Activated T-cell treated with anti-CD3 and anti-CD28 coated beads for 1 hour (primary cell): ENCODE data around the gene HOXC6.
A peak's percentile ranks its signal among the peaks of the same experiment; 100 is the strongest.

ENCODE experiments used
- DNase-seq: peaks from one replicate; pipeline ENCODE4 v3.0.0-alpha.2; 2020; ENCODE audit warnings: low read depth

HOXC6 gene

GRCh38 chr12:54028314-54029201 is at the start of gene HOXC6:
TSS of gene HOXC6 (plus strand) at chr12:54028440. CDS start at chr12:54028522, 82 bp downstream.
- no peak for DNase-seq

GRCh38 chr12:53978477-53979356 is 49.5 kb upstream of the HOXC6 start:
- no peak for DNase-seq

- no peak for DNase-seq
These were observed 48.0 kb upstream of the HOXC6 start for GRCh38 chr12:53980104-53980801.

- no peak for DNase-seq
These were observed 47.3 kb upstream of the HOXC6 start for GRCh38 chr12:53980802-53981496.

- no peak for DNase-seq
These were observed 46.3 kb upstream of the HOXC6 start for GRCh38 chr12:53981634-53982565.

- no peak for DNase-seq
These were observed 45.3 kb upstream of the HOXC6 start for GRCh38 chr12:53982648-53983567.

- DNase-seq, result no peak
These were observed 44.7 kb upstream of the HOXC6 start for GRCh38 chr12:53983568-53983949.

GRCh38 chr12:53983950-53984572 is 44.2 kb upstream of the HOXC6 start:
- DNase-seq, result no peak

DNA sequence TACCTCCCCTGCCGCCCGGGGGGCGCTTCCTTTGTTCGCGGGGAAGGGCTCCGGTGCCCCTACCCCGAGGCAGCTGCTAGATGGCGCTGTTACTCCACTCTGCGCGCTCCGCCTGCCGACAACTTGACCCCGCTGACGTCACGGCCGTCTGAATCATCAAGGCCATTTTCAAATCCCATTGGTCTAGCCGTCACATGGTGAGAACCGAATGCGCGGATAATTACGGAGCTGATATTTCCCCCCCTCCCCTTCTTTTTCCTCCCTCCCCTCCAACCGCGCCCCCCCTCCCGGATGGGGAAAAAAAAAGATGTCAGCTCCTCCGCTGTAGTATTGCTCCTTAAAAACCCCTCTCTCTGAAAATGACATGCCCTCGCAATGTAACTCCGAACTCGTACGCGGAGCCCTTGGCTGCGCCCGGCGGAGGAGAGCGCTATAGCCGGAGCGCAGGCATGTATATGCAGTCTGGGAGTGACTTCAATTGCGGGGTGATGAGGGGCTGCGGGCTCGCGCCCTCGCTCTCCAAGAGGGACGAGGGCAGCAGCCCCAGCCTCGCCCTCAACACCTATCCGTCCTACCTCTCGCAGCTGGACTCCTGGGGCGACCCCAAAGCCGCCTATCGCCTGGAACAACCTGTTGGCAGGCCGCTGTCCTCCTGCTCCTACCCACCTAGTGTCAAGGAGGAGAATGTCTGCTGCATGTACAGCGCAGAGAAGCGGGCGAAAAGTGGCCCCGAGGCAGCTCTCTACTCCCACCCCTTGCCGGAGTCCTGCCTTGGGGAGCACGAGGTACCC is 43.1 kb upstream of the HOXC6 start, which contains the start of gene HOXC10:
Gene HOXC10 (plus strand): TSS at position 246 of the 791 bp plus-strand sequence. CDS start 114 bp downstream, at position 360.
- DNase-seq, result peak; percentile 64

GRCh38 chr12:53985692-53985993 is 42.6 kb upstream of the HOXC6 start:
- DNase-seq, result no peak

DNA sequence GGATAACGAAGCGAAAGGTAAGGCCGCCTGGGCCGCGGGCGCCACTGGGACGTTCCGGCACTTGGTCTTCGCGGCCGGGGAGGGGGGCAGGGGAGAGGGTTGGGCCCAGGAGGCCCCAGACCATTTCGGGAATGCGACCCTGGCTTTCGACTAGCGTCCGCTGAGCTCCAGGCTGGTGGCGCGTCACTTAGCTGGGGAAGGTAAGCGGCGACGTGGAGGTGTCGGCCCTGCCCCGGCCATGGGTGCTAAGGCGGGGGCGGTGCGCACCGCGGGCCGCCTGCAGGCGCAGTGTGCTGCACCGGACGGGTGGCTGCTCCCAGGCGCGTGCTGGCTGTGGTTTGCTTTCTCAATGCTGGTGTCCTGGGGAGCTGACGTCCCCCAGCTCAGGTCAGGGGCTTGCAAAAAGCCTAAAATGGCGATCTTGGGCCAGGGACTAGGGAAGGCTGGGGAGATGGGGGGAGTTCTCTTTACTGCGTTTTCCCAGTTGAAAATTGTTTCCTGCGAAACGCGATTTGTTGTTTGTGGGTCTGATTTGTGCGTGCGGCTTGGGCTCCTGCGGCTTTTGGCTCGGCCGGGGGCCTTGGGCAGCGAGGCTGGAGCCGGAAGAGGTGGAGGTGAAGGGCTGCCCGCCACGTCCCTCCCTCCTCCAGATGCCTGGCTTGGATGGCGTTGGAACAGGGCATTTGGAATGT is 42.1 kb upstream of the HOXC6 start:
- no peak for DNase-seq

DNA sequence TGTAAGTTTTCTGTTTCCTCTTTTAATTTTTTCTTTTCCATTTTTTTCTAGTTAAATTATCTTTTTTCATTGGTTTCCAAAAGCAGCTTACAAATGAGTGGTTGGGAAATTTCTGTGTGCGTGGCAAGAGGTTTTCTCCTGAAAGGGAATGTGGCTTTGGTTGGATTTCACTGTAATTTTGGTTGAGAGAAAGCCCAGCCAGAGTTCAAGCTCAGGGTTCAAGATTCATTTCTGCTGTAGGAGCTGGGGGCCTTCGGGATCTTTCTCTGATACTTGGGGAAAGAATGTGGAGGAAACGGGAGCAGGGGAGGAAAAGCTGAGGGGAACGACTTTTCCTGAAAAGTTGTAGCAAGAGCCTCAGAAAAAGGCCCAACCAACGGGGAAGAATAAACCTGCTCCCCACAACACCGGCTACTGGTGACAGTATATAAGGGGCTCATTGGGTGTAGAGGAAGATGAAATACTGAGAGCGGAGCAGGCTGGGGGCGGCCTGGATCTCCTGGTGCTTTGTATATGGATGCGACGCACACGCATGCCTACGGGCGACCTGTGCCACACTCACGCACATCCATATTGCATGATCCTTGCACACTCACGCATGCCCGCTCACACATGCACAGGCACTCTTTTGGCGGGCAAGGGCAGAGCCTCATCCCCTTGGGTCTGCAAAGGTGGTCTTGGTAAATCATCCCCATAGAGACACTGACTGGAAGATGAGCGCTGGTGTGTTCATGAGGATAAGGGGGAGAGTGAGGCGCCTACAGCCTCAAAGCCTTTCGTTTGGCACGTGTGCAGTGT is 41.4 kb upstream of the HOXC6 start:
- DNase-seq, result no peak

DNA sequence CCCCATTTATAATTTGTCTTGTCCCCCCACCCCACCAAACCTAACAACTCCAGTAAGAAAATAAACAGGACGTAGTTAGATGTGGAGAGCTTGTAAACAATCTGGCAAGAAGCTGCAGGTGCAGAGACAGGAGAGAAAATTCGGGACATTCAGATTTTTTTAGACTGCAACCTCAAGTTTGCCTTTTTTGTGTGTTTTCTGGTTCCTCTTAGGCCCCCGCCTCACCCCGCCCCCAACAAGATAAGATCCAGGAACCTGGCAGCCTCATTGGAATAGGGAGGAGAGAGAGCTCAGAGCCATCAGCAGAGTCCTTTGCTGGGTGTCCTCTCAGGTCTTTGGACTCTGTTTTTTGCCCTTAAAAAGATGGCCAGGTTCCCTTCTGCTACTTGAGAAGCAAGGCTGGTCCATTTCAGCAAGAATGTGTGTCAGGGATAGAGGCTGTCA is 40.4 kb upstream of the HOXC6 start:
- no peak for DNase-seq

GRCh38 chr12:53988541-53989226 is 39.6 kb upstream of the HOXC6 start:
- DNase-seq, result no peak

DNA sequence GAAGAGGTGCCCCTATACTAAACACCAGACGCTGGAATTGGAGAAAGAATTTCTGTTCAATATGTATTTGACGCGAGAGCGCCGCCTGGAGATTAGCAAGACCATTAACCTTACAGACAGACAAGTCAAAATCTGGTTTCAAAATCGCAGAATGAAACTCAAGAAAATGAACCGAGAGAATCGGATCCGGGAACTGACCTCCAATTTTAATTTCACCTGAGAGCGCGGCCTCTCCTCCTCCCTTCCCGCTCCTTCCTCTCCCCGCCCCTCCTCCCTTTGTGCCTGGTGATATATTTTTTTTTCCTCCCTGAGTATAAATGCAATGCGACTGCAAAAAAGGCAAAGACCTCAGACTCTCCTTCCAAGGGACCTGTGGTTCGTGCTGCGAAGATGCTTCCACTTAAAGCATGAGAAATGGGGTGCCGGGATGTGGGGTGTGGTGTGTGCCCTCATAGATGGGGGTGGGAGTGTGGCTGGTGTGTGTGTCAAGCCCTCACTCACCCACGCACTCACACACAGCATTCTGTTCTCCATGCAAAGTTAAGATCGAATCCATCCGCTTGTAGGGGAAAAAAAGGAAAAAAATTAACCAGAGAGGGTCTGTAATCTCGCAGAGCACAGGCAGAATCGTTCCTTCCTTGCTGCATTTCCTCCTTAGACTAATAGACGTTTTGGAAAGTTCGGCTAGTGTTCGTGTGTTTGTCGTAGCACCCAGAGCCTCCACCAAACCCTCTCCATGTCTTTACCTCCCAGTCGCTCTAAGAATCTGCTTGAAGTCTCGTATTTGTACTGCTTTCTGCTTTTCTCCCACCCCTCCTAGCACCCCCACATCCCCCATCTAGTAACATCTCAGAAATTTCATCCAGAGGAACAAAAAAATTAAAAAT is 38.8 kb upstream of the HOXC6 start:
- DNase-seq, result no peak
